Measurements from ENCODE around the gene CST7.
"Not testable (repeated sequence)": the region's sequence is repeated elsewhere in the genome, so short reads cannot be mapped to it uniquely, and the experiment has no call there.

CST7 gene

DNA sequence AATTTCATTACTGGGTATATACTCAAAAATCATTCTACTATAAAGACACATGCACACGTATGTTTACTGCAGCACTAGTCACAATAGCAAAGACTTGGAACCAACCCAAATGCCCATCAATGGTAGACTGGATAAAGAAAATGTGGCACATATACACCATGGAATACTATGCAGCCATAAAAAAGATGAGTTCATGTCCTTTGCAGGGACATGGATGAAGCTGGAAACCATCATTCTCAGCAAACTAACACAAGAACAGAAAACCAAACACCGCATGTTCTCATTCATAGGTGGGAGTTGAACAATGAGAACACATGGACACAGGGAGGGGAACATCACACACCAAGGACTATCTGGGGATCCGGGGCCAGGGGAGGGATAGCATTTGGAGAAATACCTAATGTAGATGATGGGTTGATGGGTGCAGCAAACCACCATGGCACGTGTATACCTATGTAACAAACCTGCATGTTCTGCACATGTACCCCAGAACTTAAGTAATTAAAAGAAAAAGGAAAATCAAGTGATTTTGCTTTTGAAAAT is 602 bp upstream of the CST7 start:
- DNase-seq (ENCODE audit: low read depth); H3K4me3 ChIP-seq (ENCODE audit: low read depth, low read length): not testable (repeated sequence)

DNA sequence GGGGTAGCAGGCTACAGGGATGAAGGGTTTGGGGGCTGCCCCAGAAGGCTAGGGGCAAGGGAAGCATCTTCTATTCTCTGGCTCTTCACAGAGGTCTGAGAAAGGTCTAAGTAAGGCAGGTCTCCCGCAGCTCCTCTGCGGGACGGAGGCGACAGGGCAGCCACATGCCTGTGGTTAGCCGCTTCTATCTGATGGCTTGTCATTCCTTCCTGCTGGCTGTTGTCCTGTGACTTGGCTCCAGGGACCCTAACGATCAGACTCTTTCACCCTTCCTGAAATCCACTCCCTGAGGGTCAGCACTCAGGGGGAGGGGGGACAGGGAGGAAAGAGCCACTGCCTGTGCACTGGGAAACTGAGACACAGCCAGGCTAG is 673 bp downstream of the CST7 start:
- H3K4me3 ChIP-seq (ENCODE audit: low read depth, low read length) = no peak overlapping the region
- DNase-seq (ENCODE audit: low read depth) = no peak

- H3K4me3 ChIP-seq (ENCODE audit: low read depth, low read length) = no peak overlapping the region
Observed at GRCh38 chr20:24950128-24950835, 1.2 kb downstream of the CST7 start.

GRCh38 chr20:24950836-24951525 is 1.9 kb downstream of the CST7 start:
- no peak overlapping the region for H3K4me3 ChIP-seq (ENCODE audit: low read depth, low read length)
- DNase-seq (ENCODE audit: low read depth) = no peak

More at GRCh38 chr20:24950128-24950835, 1.2 kb downstream of the CST7 start:
- no peak for DNase-seq (ENCODE audit: low read depth)

DNA sequence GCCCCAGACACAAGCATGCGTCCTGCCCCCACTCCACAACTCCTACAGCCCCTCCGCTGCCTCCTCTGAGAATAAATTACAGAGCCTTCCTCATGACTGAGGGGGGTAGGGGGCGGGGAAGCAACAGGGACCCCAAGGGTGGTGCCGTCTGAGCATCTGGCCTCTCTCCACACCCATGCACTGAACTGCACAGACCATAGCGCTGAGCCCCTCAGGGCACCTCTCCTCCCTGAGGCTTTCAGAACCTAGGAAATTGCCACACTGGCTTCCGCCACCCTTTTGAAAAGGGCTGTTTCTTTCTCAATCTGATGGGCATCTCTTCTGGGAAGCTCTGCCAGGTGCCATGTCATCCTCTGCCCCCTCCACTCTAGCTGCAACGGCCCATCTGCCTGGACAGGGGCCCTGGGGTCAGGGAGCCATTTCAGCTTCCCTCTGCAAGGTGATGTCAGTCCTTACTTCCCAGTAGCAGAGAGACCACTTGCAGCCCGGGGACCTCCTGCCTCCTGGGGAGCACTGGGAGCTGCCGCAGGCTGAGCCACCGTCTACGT is 2.5 kb downstream of the CST7 start:
- no peak for DNase-seq (ENCODE audit: low read depth)
- no peak overlapping the region for H3K4me3 ChIP-seq (ENCODE audit: low read depth, low read length)

DNA sequence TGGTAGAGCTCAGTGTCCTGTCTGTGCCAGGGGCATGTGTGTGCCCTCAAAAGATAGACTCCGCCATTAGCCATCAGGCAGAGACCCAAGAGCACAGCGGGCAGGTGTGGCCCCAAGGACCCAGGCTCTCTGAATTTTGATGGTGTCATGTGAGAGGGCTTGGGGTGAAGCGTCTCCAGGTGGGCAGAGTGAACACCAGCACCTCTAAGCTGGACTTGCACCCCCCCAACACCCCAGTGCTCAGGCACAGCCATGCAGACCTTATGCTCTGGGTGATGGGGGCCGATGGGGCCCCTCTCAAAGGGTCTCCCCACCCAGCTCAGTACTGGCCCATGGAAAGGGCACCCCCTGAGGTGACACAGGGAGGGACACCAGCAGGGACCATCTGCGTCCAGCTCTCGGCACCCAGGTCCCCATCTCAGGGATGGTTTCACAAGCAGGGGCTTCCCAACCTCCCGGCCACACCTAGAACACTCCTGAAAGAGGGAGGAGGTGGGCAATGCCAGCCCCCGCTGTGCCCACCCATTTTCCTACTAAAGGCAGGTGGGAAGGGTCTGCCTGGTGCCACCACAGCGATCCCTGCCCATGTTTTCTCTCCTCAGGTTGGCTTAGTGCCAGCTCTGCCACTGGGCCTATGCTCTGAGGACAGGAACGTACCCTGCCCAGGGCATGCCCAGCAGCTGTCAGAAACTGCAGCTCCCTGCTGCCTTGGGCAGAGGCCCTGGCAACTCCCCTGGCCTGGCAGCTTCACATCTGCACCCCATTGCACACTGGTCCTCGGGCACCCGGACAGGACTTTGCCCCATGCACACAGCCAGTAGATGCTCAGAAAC is 3.5 kb downstream of the CST7 start:
- no peak for DNase-seq (ENCODE audit: low read depth)

GRCh38 chr20:24953209-24953575 is 4.1 kb downstream of the CST7 start:
- no peak for DNase-seq (ENCODE audit: low read depth)
- no peak overlapping the region for H3K4me3 ChIP-seq (ENCODE audit: low read depth, low read length)

More for the DNA sequence above, 3.5 kb downstream of the CST7 start:
- H3K4me3 ChIP-seq (ENCODE audit: low read depth, low read length) = no peak overlapping the region

GRCh38 chr20:24953621-24954133 is 4.6 kb downstream of the CST7 start:
- DNase-seq (ENCODE audit: low read depth) = no peak
- no peak overlapping the region for H3K4me3 ChIP-seq (ENCODE audit: low read depth, low read length)

GRCh38 chr20:24954151-24954550 is 5.1 kb downstream of the CST7 start:
- no peak for DNase-seq (ENCODE audit: low read depth)
- H3K4me3 ChIP-seq (ENCODE audit: low read depth, low read length) = no peak overlapping the region

DNA sequence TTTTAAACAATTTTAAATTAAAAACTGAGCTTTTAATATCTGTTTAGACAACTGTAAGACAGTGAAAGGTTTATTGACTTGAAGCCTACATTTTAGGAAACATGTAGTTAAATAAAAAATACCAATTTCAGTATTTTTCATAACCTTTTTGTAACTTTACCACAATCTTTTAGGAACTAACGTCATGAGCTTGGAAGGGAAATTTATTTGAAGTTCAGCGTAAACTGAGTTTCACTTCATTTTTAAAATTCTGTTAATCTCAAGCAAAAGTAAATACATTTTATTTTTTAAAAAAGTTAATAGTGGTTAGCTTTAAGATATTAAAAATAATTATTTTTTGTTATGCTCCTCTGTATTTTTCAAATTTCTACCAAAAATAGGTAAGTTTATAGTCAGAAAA is 5.5 kb downstream of the CST7 start:
- no peak for DNase-seq (ENCODE audit: low read depth)
- no peak overlapping the region for H3K4me3 ChIP-seq (ENCODE audit: low read depth, low read length)

GRCh38 chr20:24955045-24955444 is 6.0 kb downstream of the CST7 start:
- no peak overlapping the region for H3K4me3 ChIP-seq (ENCODE audit: low read depth, low read length)
- no peak for DNase-seq (ENCODE audit: low read depth)

DNA sequence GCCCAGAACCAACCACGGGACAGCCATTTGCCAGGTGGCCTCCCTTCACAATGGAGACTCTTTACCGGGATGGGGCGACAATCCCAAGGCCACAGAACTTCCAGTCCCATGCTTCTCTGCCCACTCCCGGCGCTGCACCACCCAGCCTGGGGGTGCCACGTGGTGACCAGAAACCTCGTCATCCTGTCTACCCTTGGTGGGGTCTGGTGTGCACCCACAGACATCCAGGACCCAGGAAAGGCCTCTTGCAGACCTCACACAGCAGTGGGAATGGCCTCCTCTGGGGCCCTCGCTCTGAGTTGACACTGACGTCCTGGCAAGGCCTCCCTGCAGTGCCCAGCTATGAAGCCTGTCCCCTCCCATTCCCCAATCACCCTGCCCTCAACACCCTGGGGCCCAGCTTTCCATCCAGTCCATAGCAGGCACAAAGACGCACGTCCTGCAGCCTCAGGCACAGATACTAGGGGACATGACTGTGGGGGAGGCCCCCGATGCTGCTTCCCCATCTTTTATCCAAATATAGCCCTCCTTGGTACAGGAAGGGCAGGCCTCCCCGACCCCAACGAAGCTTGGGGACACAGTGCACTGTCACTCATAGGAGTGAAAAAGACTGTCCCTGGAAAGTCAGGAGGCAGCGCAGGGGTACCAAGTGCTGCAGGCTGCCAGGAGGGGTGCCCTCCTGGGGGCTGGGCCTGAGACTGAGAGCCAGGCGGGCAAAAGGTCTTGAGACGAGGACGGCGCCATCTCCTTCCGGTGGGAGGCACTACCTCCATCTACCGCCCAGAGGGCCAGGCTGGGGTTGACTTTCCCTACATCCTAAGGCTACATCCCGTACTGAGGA is 7.2 kb downstream of the CST7 start:
- DNase-seq (ENCODE audit: low read depth) = no peak
- no peak overlapping the region for H3K4me3 ChIP-seq (ENCODE audit: low read depth, low read length)

DNA sequence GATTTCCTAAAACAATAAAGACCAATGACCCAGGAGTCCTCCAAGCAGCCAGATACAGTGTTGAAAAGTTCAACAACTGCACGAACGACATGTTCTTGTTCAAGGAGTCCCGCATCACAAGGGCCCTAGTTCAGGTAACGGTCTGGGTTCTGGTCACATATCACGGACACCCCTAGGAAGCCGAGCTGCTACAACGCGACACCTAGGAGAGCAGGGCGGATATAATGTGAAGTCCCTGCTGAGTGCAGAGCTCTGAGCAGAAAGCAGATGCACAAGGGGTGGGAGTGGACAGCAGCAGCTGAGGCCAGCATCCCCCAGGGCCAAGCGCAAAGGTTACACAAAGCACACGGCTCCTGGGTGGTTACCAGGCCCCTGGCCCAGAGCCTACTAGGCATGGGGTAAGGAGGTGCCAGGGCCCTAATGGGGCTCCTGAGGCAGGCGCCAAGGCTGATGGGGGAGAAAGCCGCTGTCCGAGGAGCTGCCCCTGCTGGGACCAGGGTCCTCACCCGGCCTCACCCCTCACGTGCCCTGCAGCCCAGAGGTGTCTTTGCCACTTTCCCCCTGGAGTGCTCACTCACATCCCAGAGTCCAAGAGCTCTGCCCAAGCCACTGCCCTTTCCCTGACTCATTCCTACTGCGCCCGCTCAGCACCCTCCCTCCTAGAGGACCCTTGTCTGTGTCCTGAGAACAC is 8.4 kb downstream of the CST7 start:
- no peak for DNase-seq (ENCODE audit: low read depth)

GRCh38 chr20:24958506-24959385 is 9.7 kb downstream of the CST7 start:
- DNase-seq (ENCODE audit: low read depth) = no peak
- no peak overlapping the region for H3K4me3 ChIP-seq (ENCODE audit: low read depth, low read length)

More for the DNA sequence above, 8.4 kb downstream of the CST7 start:
- no peak overlapping the region for H3K4me3 ChIP-seq (ENCODE audit: low read depth, low read length)

DNA sequence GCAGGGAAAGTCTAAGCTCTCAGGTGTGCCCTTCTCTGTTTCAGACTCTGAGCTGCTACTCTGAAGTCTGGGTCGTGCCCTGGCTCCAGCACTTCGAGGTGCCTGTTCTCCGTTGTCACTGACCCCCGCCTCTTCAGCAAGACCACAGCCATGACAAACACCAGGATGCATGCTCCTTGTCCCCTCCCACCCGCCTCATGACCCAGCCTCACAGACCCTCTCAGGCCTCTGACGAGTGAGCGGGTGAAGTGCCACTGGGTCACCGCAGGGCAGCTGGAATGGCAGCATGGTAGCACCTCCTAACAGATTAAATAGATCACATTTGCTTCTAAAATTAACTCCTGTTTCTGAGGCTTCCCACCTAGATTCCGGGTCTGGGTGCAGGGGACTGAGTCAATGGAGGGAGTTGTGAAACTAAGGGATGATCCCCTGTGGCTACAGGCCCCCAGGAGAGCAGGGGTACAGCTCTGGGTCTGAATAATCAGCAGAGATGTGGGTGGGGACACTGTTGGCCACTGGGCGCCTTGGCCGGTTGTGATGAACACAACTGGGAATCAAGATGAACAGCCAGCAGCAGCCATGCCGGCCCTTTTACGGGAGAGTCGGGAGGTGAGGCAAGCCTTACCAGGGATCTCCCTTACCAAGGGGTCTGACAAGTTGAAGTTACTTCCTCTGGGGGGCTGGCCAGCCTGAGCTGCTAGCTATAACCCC is 10.7 kb downstream of the CST7 start:
- DNase-seq (ENCODE audit: low read depth) = no peak
- no peak overlapping the region for H3K4me3 ChIP-seq (ENCODE audit: low read depth, low read length)

DNA sequence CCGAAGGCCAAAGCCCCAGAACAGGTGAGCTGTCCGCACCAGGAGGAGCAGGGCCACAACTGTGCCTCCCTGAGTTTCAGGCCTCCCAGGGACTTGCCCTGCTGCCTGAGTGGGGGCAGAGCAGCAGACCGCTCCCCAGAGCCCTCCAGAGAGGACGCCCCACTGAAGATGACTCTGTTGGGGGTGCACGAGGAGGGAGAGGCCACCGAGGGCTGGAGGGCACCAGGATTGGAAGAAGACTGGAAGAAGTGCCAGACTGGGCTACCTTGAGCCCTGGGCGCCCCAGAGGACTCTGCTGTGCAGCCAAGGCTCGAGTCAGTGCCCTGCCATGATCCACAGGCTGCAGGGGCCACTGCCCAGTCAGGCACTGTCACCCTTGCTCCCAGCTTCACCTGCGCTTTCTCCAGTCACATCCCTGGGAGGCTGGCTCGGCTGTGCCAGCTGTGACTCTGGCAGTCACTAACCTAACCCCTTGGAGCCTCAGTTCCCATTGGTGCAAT is 11.3 kb downstream of the CST7 start:
- H3K4me3 ChIP-seq (ENCODE audit: low read depth, low read length) = no peak overlapping the region
- no peak for DNase-seq (ENCODE audit: low read depth)

- no peak for DNase-seq (ENCODE audit: low read depth)
- H3K4me3 ChIP-seq (ENCODE audit: low read depth, low read length) = no peak overlapping the region
Observed at GRCh38 chr20:24960861-24961260, 11.8 kb downstream of the CST7 start.

Data from skeletal muscle cell (primary cell).